H1 (cell line): ENCODE measurements around the gene ISM1. TPM values are rescaled to one million over a fixed set of nuclear protein-coding genes. Genes with fewer than 3 reads are reported as not detected.

ENCODE experiments used
- CTCF ChIA-PET: fragments of 300-600 bp; sonication (Branson Sonifier 250); formaldehyde crosslinking; loops from one replicate; lab custom pipeline; 2021; ENCODE audit not compliant: partially characterized antibody; lab: Charles Lee
- POLR2A ChIA-PET: fragments of 300-600 bp; sonication (Branson Sonifier 250); formaldehyde crosslinking; loops from one replicate; lab custom pipeline; 2021; ENCODE audit warnings: inconsistent platforms; ENCODE audit not compliant: partially characterized antibody; lab: Charles Lee
- DNase-seq, 2 experiments: peaks; one replicate each; pipeline versions ENCODE4 v3.0.0 to v3.0.0-alpha.2; 2010 to 2022; ENCODE audit warnings: low spot score in 2 of 2, low read depth in 1 of 2, mixed read lengths in 1 of 2
- FAIRE-seq: peaks from 2 replicates; lab custom pipeline; 2011; peaks lifted over from hg19 to GRCh38; lab: Jason Lieb, UNC
- H2AFZ ChIP-seq: 2 replicates; pipeline ENCODE4 v1.8.1; 2012; ENCODE audit warnings: low read length, inconsistent platforms
- H2AK5ac ChIP-seq: 2 replicates; pipeline ENCODE4 v1.6.1; 2013; ENCODE audit warnings: low read depth, low read length
- H2BK120ac ChIP-seq: replicated peaks from 2 replicates; pipeline ENCODE3; 2013; ENCODE audit warnings: low read depth, low read length, inconsistent platforms
- H2BK12ac ChIP-seq: 2 replicates; pipeline ENCODE4 v1.6.1; 2013; ENCODE audit warnings: low read depth, low read length
- H2BK15ac ChIP-seq: 2 replicates; pipeline ENCODE4 v1.6.1; 2013; ENCODE audit warnings: low read length
- H2BK20ac ChIP-seq: 2 replicates; pipeline ENCODE4 v1.6.1; 2013; ENCODE audit warnings: low read length
- H2BK5ac ChIP-seq: 2 replicates; pipeline ENCODE4 v1.6.1; 2013; ENCODE audit warnings: low read depth, low read length
- H3K14ac ChIP-seq: 2 replicates; pipeline ENCODE4 v1.6.1; 2013; ENCODE audit warnings: inconsistent platforms; ENCODE audit not compliant: insufficient read length
- H3K18ac ChIP-seq: 2 replicates; pipeline ENCODE4 v1.6.1; 2013; ENCODE audit warnings: low read length; ENCODE audit errors: extremely low read depth
- H3K23ac ChIP-seq: 2 replicates; pipeline ENCODE4 v1.6.1; 2013; ENCODE audit warnings: inconsistent platforms; ENCODE audit not compliant: insufficient read length
- H3K23me2 ChIP-seq: 2 replicates; pipeline ENCODE4 v1.6.1; 2013; ENCODE audit warnings: low read depth, low read length
- H3K27ac ChIP-seq: 2 replicates; pipeline ENCODE4 v1.6.1; 2011; ENCODE audit warnings: low read depth, low read length, inconsistent platforms
- H3K27me3 ChIP-seq, 4 experiments: replicated peaks in 1 of 4; 1 replicate in 1 of 4; 2 replicates in 3 of 4; pipeline versions ENCODE4 v1.6.1 to v1.8.1; 2011 to 2013; ENCODE audit warnings: low read length in 3 of 4, mild to moderate bottlenecking in 3 of 4, inconsistent platforms in 2 of 4, mixed read lengths in 2 of 4, moderate library complexity in 1 of 4; ENCODE audit not compliant: control insufficient read depth in 3 of 4, insufficient read depth in 3 of 4; ENCODE audit errors: extremely low read depth in 1 of 4
- H3K36me3 ChIP-seq, 4 experiments: 2 replicates each; pipeline versions ENCODE4 v1.6.1 to v1.8.1; 2011 to 2013; ENCODE audit warnings: mild to moderate bottlenecking in 4 of 4, low read length in 3 of 4, moderate library complexity in 2 of 4, control low read depth in 1 of 4, inconsistent platforms in 1 of 4; ENCODE audit not compliant: insufficient read depth in 4 of 4, control insufficient read depth in 2 of 4
- H3K4ac ChIP-seq: replicated peaks from 2 replicates; pipeline ENCODE3; 2013; ENCODE audit warnings: low read length, low read depth, mixed read lengths, inconsistent platforms; ENCODE audit not compliant: insufficient read length
- H3K4me1 ChIP-seq, 4 experiments: replicated peaks in 1 of 4; 1 replicate in 1 of 4; 2 replicates in 3 of 4; pipeline versions ENCODE4 v1.6.1 to v1.8.1; 2011 to 2013; ENCODE audit warnings: low read length in 3 of 4, inconsistent platforms in 2 of 4, mixed read lengths in 1 of 4; ENCODE audit not compliant: insufficient read depth in 4 of 4, control insufficient read depth in 3 of 4
- H3K4me2 ChIP-seq, 2 experiments: 2 replicates each; pipeline versions ENCODE4 v1.6.1 to v1.8.1; 2011 to 2013; ENCODE audit warnings: low read depth in 2 of 2, low read length in 2 of 2, control low read depth in 1 of 2, inconsistent platforms in 1 of 2, mild to moderate bottlenecking in 1 of 2; ENCODE audit not compliant: insufficient read depth in 1 of 2
- H3K4me3 ChIP-seq, 4 experiments: fragments of 200-600, 300-600 bp in 1 of 4; sonication (generic), shearing (Covaris generic), sonication (Bioruptor Twin) in 1 of 4; 2 replicates each; pipeline versions ENCODE4 v1.5.1 to v1.8.1; 2011 to 2016; ENCODE audit warnings: low read length in 4 of 4, low read depth in 3 of 4, control low read depth in 2 of 4, inconsistent platforms in 2 of 4, mild to moderate bottlenecking in 2 of 4, mixed read lengths in 1 of 4, moderate library complexity in 1 of 4; ENCODE audit not compliant: insufficient read depth in 2 of 4; ENCODE audit errors: extremely low read depth in 1 of 4
- H3K56ac ChIP-seq: replicated peaks from 2 replicates; pipeline ENCODE3; 2013; ENCODE audit warnings: low read depth, mild to moderate bottlenecking, mixed read lengths, low read length, inconsistent platforms; ENCODE audit not compliant: insufficient read length
- H3K79me1 ChIP-seq: 2 replicates; pipeline ENCODE4 v1.6.1; 2013; ENCODE audit warnings: low read depth, low read length, control low read depth
- H3K79me2 ChIP-seq, 2 experiments: 2 replicates each; pipeline versions ENCODE4 v1.6.1 to v1.8.1; 2012 to 2013; ENCODE audit warnings: low read length in 2 of 2, mild to moderate bottlenecking in 2 of 2, inconsistent platforms in 1 of 2; ENCODE audit not compliant: insufficient read depth in 2 of 2, control insufficient read depth in 1 of 2
- H3K9ac ChIP-seq, 4 experiments: replicated peaks in 1 of 4; 1 replicate in 1 of 4; 2 replicates in 3 of 4; pipeline versions ENCODE4 v1.6.1 to v1.8.1; 2011 to 2013; ENCODE audit warnings: low read depth in 3 of 4, low read length in 3 of 4, control low read depth in 2 of 4, mild to moderate bottlenecking in 2 of 4, moderate library complexity in 2 of 4, inconsistent platforms in 1 of 4; ENCODE audit errors: extremely low read depth in 1 of 4
- H3K9me3 ChIP-seq, 2 experiments: 2 replicates each; pipeline versions ENCODE4 v1.6.1 to v1.8.1; 2012 to 2013; ENCODE audit warnings: mild to moderate bottlenecking in 2 of 2, moderate library complexity in 2 of 2, control low read depth in 1 of 2, inconsistent platforms in 1 of 2, low read depth in 1 of 2, low read length in 1 of 2, mixed read lengths in 1 of 2; ENCODE audit not compliant: insufficient read depth in 2 of 2
- H4K20me1 ChIP-seq, 2 experiments: replicated peaks in 1 of 2; 2 replicates each; pipeline versions ENCODE3 to v1.8.1; 2011 to 2013; ENCODE audit warnings: inconsistent platforms in 2 of 2, low read length in 2 of 2, mild to moderate bottlenecking in 1 of 2; ENCODE audit not compliant: insufficient read depth in 2 of 2, control insufficient read depth in 1 of 2
- H4K5ac ChIP-seq: 2 replicates; pipeline ENCODE4 v1.6.1; 2013; ENCODE audit warnings: low read length, low read depth, mixed read lengths, inconsistent platforms; ENCODE audit not compliant: insufficient read length
- H4K8ac ChIP-seq: 2 replicates; pipeline ENCODE4 v1.8.0; 2013; ENCODE audit warnings: mild to moderate bottlenecking, moderate library complexity, low read length, inconsistent platforms; ENCODE audit not compliant: insufficient read depth; ENCODE audit errors: extremely low read depth
- H4K91ac ChIP-seq: replicated peaks from 2 replicates; pipeline ENCODE3; 2013; ENCODE audit warnings: low read length, mixed read lengths, inconsistent platforms; ENCODE audit not compliant: insufficient read length
- BCL11A ChIP-seq, 2 experiments: IDR thresholded peaks; one replicate each; pipeline ENCODE4 v1.6.1; 2011; ENCODE audit warnings: low read depth in 2 of 2, low read length in 2 of 2, mild to moderate bottlenecking in 2 of 2
- BRCA1 ChIP-seq: IDR thresholded peaks from 2 replicates; pipeline ENCODE4 v1.6.1; 2012; ENCODE audit warnings: low read depth, low read length, improper control_type of control experiment
- CEBPB ChIP-seq: IDR thresholded peaks from 2 replicates; pipeline ENCODE4 v1.6.1; 2012; ENCODE audit warnings: low read depth, low read length
- CTBP2 ChIP-seq: IDR thresholded peaks from 2 replicates; pipeline ENCODE4 v1.7.0; 2011; ENCODE audit warnings: borderline replicate concordance, mild to moderate bottlenecking, moderate library complexity, mixed read lengths, low read length; ENCODE audit not compliant: insufficient read depth, insufficient read length
- EGR1 ChIP-seq: IDR thresholded peaks from 2 replicates; pipeline ENCODE4 v1.6.1; 2011; ENCODE audit warnings: low read depth, low read length, borderline replicate concordance
- JUND ChIP-seq: IDR thresholded peaks from 2 replicates; pipeline ENCODE4 v1.6.1; 2011; ENCODE audit warnings: mild to moderate bottlenecking, improper control_type of control experiment, low read length
- KDM4A ChIP-seq: IDR thresholded peaks from one replicate; pipeline ENCODE4 v1.7.1; 2012; ENCODE audit warnings: low read depth, mild to moderate bottlenecking, moderate library complexity, low read length, inconsistent platforms; ENCODE audit not compliant: severe bottlenecking
- NRF1 ChIP-seq: IDR thresholded peaks from 2 replicates; pipeline ENCODE4 v1.6.1; 2011; ENCODE audit warnings: mild to moderate bottlenecking, low read depth, low read length, improper control_type of control experiment
- POLR2AphosphoS5 ChIP-seq: IDR thresholded peaks from 2 replicates; pipeline ENCODE4 v1.6.1; 2011; ENCODE audit warnings: low read depth, low read length
- TAF7 ChIP-seq: optimal IDR thresholded peaks from 2 replicates; pipeline ENCODE3; 2011; ENCODE audit warnings: low read depth, mild to moderate bottlenecking, inconsistent platforms, low read length, moderate library complexity, borderline replicate concordance
- USF2 ChIP-seq: IDR thresholded peaks from 2 replicates; pipeline ENCODE4 v1.6.1; 2011; ENCODE audit warnings: low read length, improper control_type of control experiment
- WGBS, 2 experiments: shearing (Covaris generic) in 1 of 2; methylation state at CpG; one replicate each; pipeline versions ENCODE4 v1.1.6 to v1.1.7; 2013 to 2015; ENCODE audit warnings: low lambda C conversion rate in 2 of 2, mixed read lengths in 2 of 2, inconsistent platforms in 1 of 2, low coverage in 1 of 2, missing lambda C conversion rate in 1 of 2; ENCODE audit not compliant: insufficient replicate concordance in 2 of 2, insufficient coverage in 1 of 2, insufficient read length in 1 of 2; ENCODE audit errors: extremely low coverage in 1 of 2, missing lambda C conversion rate in 1 of 2; 5-methylcytosine and 5-hydroxymethylcytosine counted together
- polyA plus RNA-seq, 7 experiments: library from polyadenylated mRNA; depleted of rRNA in 3 of 7; stranded (reverse) in 5 of 7; unstranded in 2 of 7; fragments of >200 nt in 5 of 7; fragments of 200-250 nt in 2 of 7; gene quantifications; 1 replicate in 5 of 7; 2 replicates in 1 of 7; 4 replicates in 1 of 7; pipeline versions ENCODE4 v1.2.1 to v1.2.3, GENCODE V29; 2011 to 2013; ENCODE audit warnings: missing spikeins in 2 of 7, mixed read lengths in 2 of 7
- total RNA-seq: library from RNA; stranded (reverse); fragmentation: NEBNext Ultra II Directional; extraction: Animal tissue kit (Norgen Biotek cat#: 25700); gene quantifications from 2 replicates; pipeline ENCODE4 v1.2.1, GENCODE V29; 2021

Gene ISM1
- total and polyA plus RNA-seq, 2 of the 8 experiments (the other 6 are each of a cell fraction or from before 2014, with no cell fraction given), result 0.62 to 0.97 TPM

- 85% methylated on average over 7 of the region's 7 CpGs; no CpG with 5 or more reads in 1 of the 2 experiments for WGBS, 2 experiments
- H3K9me3 ChIP-seq, result no peaks in the 10 kb centered on the region
- TF ChIP-seq CTBP2 (no peak), TAF7 (no peak), JUND (no peak), BRCA1 (no peak), BCL11A (IDR thresholded peaks at IDR 0.05; ENCODE audit: low read depth in 2 of 2, low read length in 2 of 2) (no peak), USF2 (no peak), KDM4A (no peak), CEBPB (no peak), NRF1 (no peak), EGR1 (no peak), POLR2AphosphoS5 (no peak)
These were observed 46.2 kb downstream of the ISM1 start for GRCh38 chr20:13267231-13267630.

More at GRCh38 chr20:13267231-13267630, 46.2 kb downstream of the ISM1 start:
- Histone ChIP-seq H3K79me1 (no peaks in the 10 kb centered on the region), H2BK15ac (no peak overlapping the region), H2BK120ac (no peak overlapping the region), H3K9ac (no peak overlapping the region), H2AK5ac (no peak overlapping the region), H3K56ac (no peak overlapping the region), H4K91ac (no peak overlapping the region), H3K27ac (no peak overlapping the region), H3K27me3 (no peaks in the 10 kb centered on the region), H2BK5ac (no peak overlapping the region), H4K8ac (no peak overlapping the region), H3K4ac (no peak overlapping the region), H3K23me2 (no peaks in the 10 kb centered on the region; the same call in 1 of the 2 replicates), H3K36me3 (no peaks in the 10 kb centered on the region), H4K5ac (no peak overlapping the region), H2BK12ac (no peak overlapping the region), H2BK20ac (no peak overlapping the region), H3K79me2 (no peaks in the 10 kb centered on the region), H2AFZ (no peak overlapping the region), H3K4me2 (no peak overlapping the region), H3K4me1 (peaks cover 0 to 2% (median 0%) of the 10 kb centered on the region in 4 experiments; a peak in 1 of 7 replicates), H3K23ac (no peak overlapping the region), H3K4me3 (no peak overlapping the region), H3K18ac (no peak overlapping the region), H3K14ac (no peak overlapping the region), H4K20me1 (no peaks in the 10 kb centered on the region)
- FAIRE-seq (no peak), DNase-seq (no peak)
- POLR2A ChIA-PET, result no interaction called here
- CTCF ChIA-PET, result no interaction called here
